ENCODE results near the gene MED22.

Gene MED22

GRCh38 chr9:133347515-133347984 is 381 bp downstream of the MED22 start:
- TF ChIP-seq ZFX (IDR thresholded peaks at IDR 0.05; ENCODE audit: borderline replicate concordance), result no peak
- no peak for TF ChIP-seq CTCF (IDR thresholded peaks at IDR 0.05)
- H3K27ac ChIP-seq, result peak overlapping the region; percentile 92

DNA sequence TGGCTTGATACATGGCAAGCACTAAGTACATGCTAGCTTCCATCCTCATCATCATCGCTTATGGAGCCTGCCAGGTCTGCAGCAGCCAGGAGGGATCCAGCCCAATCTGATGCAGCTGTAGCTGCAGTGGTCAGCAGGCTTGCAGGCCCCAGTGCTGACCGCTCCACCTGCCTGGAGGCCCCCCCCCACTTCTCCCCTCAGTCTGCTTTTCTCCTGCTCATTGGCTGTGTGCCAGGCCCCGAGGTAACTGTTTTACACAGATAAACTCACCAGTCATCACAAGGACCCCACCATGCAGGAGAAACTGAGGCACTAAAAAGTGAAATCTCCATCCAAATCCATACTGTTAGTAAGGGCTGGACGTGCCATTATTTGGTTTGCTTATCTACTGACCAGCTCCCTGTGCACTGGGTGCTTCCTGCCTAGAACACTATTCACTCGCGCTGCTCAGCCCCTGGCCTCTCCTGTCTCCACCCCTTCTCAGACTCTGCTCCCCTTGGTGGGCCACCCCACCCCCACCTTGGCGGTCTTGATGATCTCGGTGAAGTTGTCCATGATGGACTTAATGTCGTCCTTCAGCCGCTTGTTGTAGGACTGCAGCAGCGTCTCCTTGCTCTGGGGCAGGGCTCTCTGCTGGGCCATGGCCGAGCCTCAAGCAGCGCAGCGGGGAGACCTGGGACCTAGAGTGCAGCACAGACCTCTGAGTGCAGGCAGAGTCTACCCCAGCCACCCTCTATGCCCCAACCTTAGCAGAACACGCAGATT is 1.7 kb downstream of the MED22 start:
- TF ChIP-seq ZFX (IDR thresholded peaks at IDR 0.05; ENCODE audit: borderline replicate concordance) (no peak), CTCF (IDR thresholded peaks at IDR 0.05) (no peak)
- H3K27ac ChIP-seq, result peak overlapping the region; percentile 92

DNA sequence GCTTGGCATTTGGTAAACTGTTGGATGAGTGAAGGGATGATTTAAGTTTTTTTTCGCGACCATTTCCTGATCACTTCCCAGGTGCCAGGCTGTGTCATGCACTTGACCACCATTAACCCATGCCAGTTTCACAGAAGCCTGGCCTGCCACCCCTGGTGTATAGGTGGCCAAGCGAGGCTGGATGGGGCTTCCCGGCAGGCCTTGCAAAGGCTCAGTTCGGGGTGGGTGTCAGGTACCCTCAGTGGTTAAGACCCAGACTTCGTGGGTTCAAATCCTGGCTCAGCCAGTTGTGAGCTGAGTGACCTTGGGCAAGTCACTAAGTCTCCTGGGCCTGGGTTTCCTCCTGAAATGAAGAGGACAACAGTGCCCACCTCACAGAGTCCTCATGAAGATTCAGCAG is 2.3 kb downstream of the MED22 start:
- H3K27ac ChIP-seq, result no peak overlapping the region
- no peak for TF ChIP-seq ZFX (IDR thresholded peaks at IDR 0.05; ENCODE audit: borderline replicate concordance)
- no peak for TF ChIP-seq CTCF (IDR thresholded peaks at IDR 0.05)

GRCh38 chr9:133344979-133345378 is 3.0 kb downstream of the MED22 start:
- no peak overlapping the region for H3K27ac ChIP-seq
- TF ChIP-seq CTCF (IDR thresholded peaks at IDR 0.05), result no peak
- no peak for TF ChIP-seq ZFX (IDR thresholded peaks at IDR 0.05; ENCODE audit: borderline replicate concordance)

DNA sequence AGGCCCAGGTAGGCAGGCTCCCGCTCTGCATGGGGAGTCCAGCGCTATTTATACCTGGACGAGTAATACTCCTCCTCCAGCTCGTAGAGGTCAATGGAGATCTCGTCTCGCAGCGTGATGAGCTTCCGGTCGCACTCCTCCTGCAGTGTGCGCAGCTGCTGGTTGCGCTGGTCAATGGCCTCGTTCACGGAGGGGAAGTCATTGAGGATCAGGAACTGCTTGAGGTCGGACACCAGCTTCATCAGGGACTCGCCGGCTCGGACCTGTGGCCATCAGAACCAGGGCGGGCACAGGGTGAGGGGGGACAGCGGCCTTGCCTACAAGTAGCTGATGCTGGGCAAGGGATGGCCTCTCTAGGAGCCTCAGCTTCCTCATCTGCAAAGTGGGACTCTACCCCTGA is 3.9 kb downstream of the MED22 start:
- no peak overlapping the region for H3K27ac ChIP-seq
- TF ChIP-seq ZFX (IDR thresholded peaks at IDR 0.05; ENCODE audit: borderline replicate concordance) (no peak), CTCF (IDR thresholded peaks at IDR 0.05) (no peak)

GRCh38 chr9:133342570-133342969 is 5.4 kb downstream of the MED22 start:
- TF ChIP-seq CTCF (IDR thresholded peaks at IDR 0.05), result no peak
- no peak for TF ChIP-seq ZFX (IDR thresholded peaks at IDR 0.05; ENCODE audit: borderline replicate concordance)
- no peak overlapping the region for H3K27ac ChIP-seq

DNA sequence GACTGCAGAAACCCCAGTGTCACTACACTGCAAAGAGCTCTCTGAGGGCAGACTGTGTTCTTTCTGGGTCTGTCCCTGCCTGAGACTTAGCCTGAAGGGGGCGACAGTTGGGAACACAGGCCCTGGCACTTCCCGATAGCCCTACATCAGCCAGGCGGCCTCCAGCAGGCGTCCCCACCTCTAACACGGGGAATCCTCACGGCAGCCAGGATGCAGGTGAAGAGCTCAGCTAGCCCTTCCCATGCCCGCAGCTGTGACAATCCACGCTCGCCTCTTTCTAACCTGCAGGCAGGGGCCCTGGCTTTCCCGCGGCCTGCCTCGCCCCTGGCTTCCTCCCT is 5.9 kb downstream of the MED22 start:
- TF ChIP-seq ZFX (IDR thresholded peaks at IDR 0.05; ENCODE audit: borderline replicate concordance), result no peak
- peak; percentile 16 for TF ChIP-seq CTCF (IDR thresholded peaks at IDR 0.05)

More for the DNA sequence above, 5.9 kb downstream of the MED22 start:
- H3K27ac ChIP-seq, result no peak overlapping the region

Data from 22Rv1 (cell line).